C4-2B (cell line): ENCODE results near the gene IRX4.

ENCODE experiments used
- CTCF ChIP-seq: fragments of 450-650 bp; conservative IDR thresholded peaks from 2 replicates; pipeline ENCODE4 v1.5.1; 2017; ENCODE audit warnings: mild to moderate bottlenecking
- ZFX ChIP-seq: fragments of 450-650 bp; IDR thresholded peaks from 2 replicates; pipeline ENCODE4 v1.6.1; 2017

GRCh38 chr5:1893754-1894153 lies 11.0 kb upstream of the IRX4 start:
- TF ChIP-seq CTCF (no peak), ZFX (no peak)
